H1 (cell line): Measurements from ENCODE around the gene PPP2R2D. TPM values are rescaled to one million over a fixed set of nuclear protein-coding genes. Genes with fewer than 3 reads are reported as not detected.

Experiments used
- CTCF ChIA-PET: fragments of 300-600 bp; sonication (Branson Sonifier 250); formaldehyde crosslinking; loops from one replicate; lab custom pipeline; 2021; ENCODE audit not compliant: partially characterized antibody; lab: Charles Lee
- POLR2A ChIA-PET: fragments of 300-600 bp; sonication (Branson Sonifier 250); formaldehyde crosslinking; loops from one replicate; lab custom pipeline; 2021; ENCODE audit warnings: inconsistent platforms; ENCODE audit not compliant: partially characterized antibody; lab: Charles Lee
- DNase-seq, 2 experiments: peaks; one replicate each; pipeline versions ENCODE4 v3.0.0 to v3.0.0-alpha.2; 2010 to 2022; ENCODE audit warnings: low spot score in 2 of 2, low read depth in 1 of 2, mixed read lengths in 1 of 2
- FAIRE-seq: peaks from 2 replicates; lab custom pipeline; 2011; peaks lifted over from hg19 to GRCh38; lab: Jason Lieb, UNC
- H2AFZ ChIP-seq: 2 replicates; pipeline ENCODE4 v1.8.1; 2012; ENCODE audit warnings: low read length, inconsistent platforms
- H2AK5ac ChIP-seq: 2 replicates; pipeline ENCODE4 v1.6.1; 2013; ENCODE audit warnings: low read depth, low read length
- H2BK120ac ChIP-seq: replicated peaks from 2 replicates; pipeline ENCODE3; 2013; ENCODE audit warnings: low read depth, low read length, inconsistent platforms
- H2BK12ac ChIP-seq: 2 replicates; pipeline ENCODE4 v1.6.1; 2013; ENCODE audit warnings: low read depth, low read length
- H2BK15ac ChIP-seq: 2 replicates; pipeline ENCODE4 v1.6.1; 2013; ENCODE audit warnings: low read length
- H2BK20ac ChIP-seq: 2 replicates; pipeline ENCODE4 v1.6.1; 2013; ENCODE audit warnings: low read length
- H2BK5ac ChIP-seq: 2 replicates; pipeline ENCODE4 v1.6.1; 2013; ENCODE audit warnings: low read depth, low read length
- H3K14ac ChIP-seq: 2 replicates; pipeline ENCODE4 v1.6.1; 2013; ENCODE audit warnings: inconsistent platforms; ENCODE audit not compliant: insufficient read length
- H3K18ac ChIP-seq: 2 replicates; pipeline ENCODE4 v1.6.1; 2013; ENCODE audit warnings: low read length; ENCODE audit errors: extremely low read depth
- H3K23ac ChIP-seq: 2 replicates; pipeline ENCODE4 v1.6.1; 2013; ENCODE audit warnings: inconsistent platforms; ENCODE audit not compliant: insufficient read length
- H3K23me2 ChIP-seq: 2 replicates; pipeline ENCODE4 v1.6.1; 2013; ENCODE audit warnings: low read depth, low read length
- H3K27ac ChIP-seq: 2 replicates; pipeline ENCODE4 v1.6.1; 2011; ENCODE audit warnings: low read depth, low read length, inconsistent platforms
- H3K27me3 ChIP-seq, 4 experiments: replicated peaks in 1 of 4; 1 replicate in 1 of 4; 2 replicates in 3 of 4; pipeline versions ENCODE4 v1.6.1 to v1.8.1; 2011 to 2013; ENCODE audit warnings: low read length in 3 of 4, mild to moderate bottlenecking in 3 of 4, inconsistent platforms in 2 of 4, mixed read lengths in 2 of 4, moderate library complexity in 1 of 4; ENCODE audit not compliant: control insufficient read depth in 3 of 4, insufficient read depth in 3 of 4; ENCODE audit errors: extremely low read depth in 1 of 4
- H3K36me3 ChIP-seq, 4 experiments: 2 replicates each; pipeline versions ENCODE4 v1.6.1 to v1.8.1; 2011 to 2013; ENCODE audit warnings: mild to moderate bottlenecking in 4 of 4, low read length in 3 of 4, moderate library complexity in 2 of 4, control low read depth in 1 of 4, inconsistent platforms in 1 of 4; ENCODE audit not compliant: insufficient read depth in 4 of 4, control insufficient read depth in 2 of 4
- H3K4ac ChIP-seq: replicated peaks from 2 replicates; pipeline ENCODE3; 2013; ENCODE audit warnings: low read length, low read depth, mixed read lengths, inconsistent platforms; ENCODE audit not compliant: insufficient read length
- H3K4me1 ChIP-seq, 4 experiments: replicated peaks in 1 of 4; 1 replicate in 1 of 4; 2 replicates in 3 of 4; pipeline versions ENCODE4 v1.6.1 to v1.8.1; 2011 to 2013; ENCODE audit warnings: low read length in 3 of 4, inconsistent platforms in 2 of 4, mixed read lengths in 1 of 4; ENCODE audit not compliant: insufficient read depth in 4 of 4, control insufficient read depth in 3 of 4
- H3K4me2 ChIP-seq, 2 experiments: 2 replicates each; pipeline versions ENCODE4 v1.6.1 to v1.8.1; 2011 to 2013; ENCODE audit warnings: low read depth in 2 of 2, low read length in 2 of 2, control low read depth in 1 of 2, inconsistent platforms in 1 of 2, mild to moderate bottlenecking in 1 of 2; ENCODE audit not compliant: insufficient read depth in 1 of 2
- H3K4me3 ChIP-seq, 4 experiments: fragments of 200-600, 300-600 bp in 1 of 4; sonication (generic), shearing (Covaris generic), sonication (Bioruptor Twin) in 1 of 4; 2 replicates each; pipeline versions ENCODE4 v1.5.1 to v1.8.1; 2011 to 2016; ENCODE audit warnings: low read length in 4 of 4, low read depth in 3 of 4, control low read depth in 2 of 4, inconsistent platforms in 2 of 4, mild to moderate bottlenecking in 2 of 4, mixed read lengths in 1 of 4, moderate library complexity in 1 of 4; ENCODE audit not compliant: insufficient read depth in 2 of 4; ENCODE audit errors: extremely low read depth in 1 of 4
- H3K56ac ChIP-seq: replicated peaks from 2 replicates; pipeline ENCODE3; 2013; ENCODE audit warnings: low read depth, mild to moderate bottlenecking, mixed read lengths, low read length, inconsistent platforms; ENCODE audit not compliant: insufficient read length
- H3K79me1 ChIP-seq: 2 replicates; pipeline ENCODE4 v1.6.1; 2013; ENCODE audit warnings: low read depth, low read length, control low read depth
- H3K79me2 ChIP-seq, 2 experiments: 2 replicates each; pipeline versions ENCODE4 v1.6.1 to v1.8.1; 2012 to 2013; ENCODE audit warnings: low read length in 2 of 2, mild to moderate bottlenecking in 2 of 2, inconsistent platforms in 1 of 2; ENCODE audit not compliant: insufficient read depth in 2 of 2, control insufficient read depth in 1 of 2
- H3K9ac ChIP-seq, 4 experiments: replicated peaks in 1 of 4; 1 replicate in 1 of 4; 2 replicates in 3 of 4; pipeline versions ENCODE4 v1.6.1 to v1.8.1; 2011 to 2013; ENCODE audit warnings: low read depth in 3 of 4, low read length in 3 of 4, control low read depth in 2 of 4, mild to moderate bottlenecking in 2 of 4, moderate library complexity in 2 of 4, inconsistent platforms in 1 of 4; ENCODE audit errors: extremely low read depth in 1 of 4
- H3K9me3 ChIP-seq, 2 experiments: 2 replicates each; pipeline versions ENCODE4 v1.6.1 to v1.8.1; 2012 to 2013; ENCODE audit warnings: mild to moderate bottlenecking in 2 of 2, moderate library complexity in 2 of 2, control low read depth in 1 of 2, inconsistent platforms in 1 of 2, low read depth in 1 of 2, low read length in 1 of 2, mixed read lengths in 1 of 2; ENCODE audit not compliant: insufficient read depth in 2 of 2
- H4K20me1 ChIP-seq, 2 experiments: replicated peaks in 1 of 2; 2 replicates each; pipeline versions ENCODE3 to v1.8.1; 2011 to 2013; ENCODE audit warnings: inconsistent platforms in 2 of 2, low read length in 2 of 2, mild to moderate bottlenecking in 1 of 2; ENCODE audit not compliant: insufficient read depth in 2 of 2, control insufficient read depth in 1 of 2
- H4K5ac ChIP-seq: 2 replicates; pipeline ENCODE4 v1.6.1; 2013; ENCODE audit warnings: low read length, low read depth, mixed read lengths, inconsistent platforms; ENCODE audit not compliant: insufficient read length
- H4K8ac ChIP-seq: 2 replicates; pipeline ENCODE4 v1.8.0; 2013; ENCODE audit warnings: mild to moderate bottlenecking, moderate library complexity, low read length, inconsistent platforms; ENCODE audit not compliant: insufficient read depth; ENCODE audit errors: extremely low read depth
- H4K91ac ChIP-seq: replicated peaks from 2 replicates; pipeline ENCODE3; 2013; ENCODE audit warnings: low read length, mixed read lengths, inconsistent platforms; ENCODE audit not compliant: insufficient read length
- BACH1 ChIP-seq: IDR thresholded peaks from 2 replicates; pipeline ENCODE4 v1.6.1; 2012; ENCODE audit warnings: low read length, improper control_type of control experiment
- CBX8 ChIP-seq: fragments of 300-800, 300-1000 bp; sonication (generic); IDR thresholded peaks from 2 replicates; pipeline ENCODE4 v1.7.1; 2016; ENCODE audit warnings: low read depth, low read length, borderline replicate concordance
- MAX ChIP-seq: IDR thresholded peaks from 2 replicates; pipeline ENCODE4 v1.6.1; 2012; ENCODE audit warnings: inconsistent platforms
- NANOG ChIP-seq: IDR thresholded peaks from 2 replicates; pipeline ENCODE4 v1.6.1; 2011; ENCODE audit warnings: low read length, low read depth, mild to moderate bottlenecking, inconsistent platforms; ENCODE audit not compliant: insufficient read depth, poor library complexity, severe bottlenecking
- RFX5 ChIP-seq: IDR thresholded peaks from 2 replicates; pipeline ENCODE4 v1.6.1; 2011; ENCODE audit warnings: low read depth, low read length, improper control_type of control experiment, borderline replicate concordance
- SAP30 ChIP-seq: fragments of 300-600 bp; sonication (generic); IDR thresholded peaks from 2 replicates; pipeline ENCODE4 v1.7.1; 2012; ENCODE audit warnings: low read length, moderate library complexity, mild to moderate bottlenecking, inconsistent platforms; ENCODE audit not compliant: insufficient read depth, insufficient replicate concordance
- TBP ChIP-seq: IDR thresholded peaks from 2 replicates; pipeline ENCODE4 v1.6.1; 2011; ENCODE audit warnings: low read depth, low read length, improper control_type of control experiment
- YY1 ChIP-seq: IDR thresholded peaks from 2 replicates; pipeline ENCODE4 v1.6.1; 2011; ENCODE audit warnings: low read depth, mild to moderate bottlenecking, low read length
- WGBS, 2 experiments: shearing (Covaris generic) in 1 of 2; methylation state at CpG; one replicate each; pipeline versions ENCODE4 v1.1.6 to v1.1.7; 2013 to 2015; ENCODE audit warnings: low lambda C conversion rate in 2 of 2, mixed read lengths in 2 of 2, inconsistent platforms in 1 of 2, low coverage in 1 of 2, missing lambda C conversion rate in 1 of 2; ENCODE audit not compliant: insufficient replicate concordance in 2 of 2, insufficient coverage in 1 of 2, insufficient read length in 1 of 2; ENCODE audit errors: extremely low coverage in 1 of 2, missing lambda C conversion rate in 1 of 2; 5-methylcytosine and 5-hydroxymethylcytosine counted together
- polyA plus RNA-seq, 7 experiments: library from polyadenylated mRNA; depleted of rRNA in 3 of 7; stranded (reverse) in 5 of 7; unstranded in 2 of 7; fragments of >200 nt in 5 of 7; fragments of 200-250 nt in 2 of 7; gene quantifications; 1 replicate in 5 of 7; 2 replicates in 1 of 7; 4 replicates in 1 of 7; pipeline versions ENCODE4 v1.2.1 to v1.2.3, GENCODE V29; 2011 to 2013; ENCODE audit warnings: missing spikeins in 2 of 7, mixed read lengths in 2 of 7
- total RNA-seq: library from RNA; stranded (reverse); fragmentation: NEBNext Ultra II Directional; extraction: Animal tissue kit (Norgen Biotek cat#: 25700); gene quantifications from 2 replicates; pipeline ENCODE4 v1.2.1, GENCODE V29; 2021

PPP2R2D gene
- total and polyA plus RNA-seq, 2 of the 8 experiments (the other 6 are each of a cell fraction or from before 2014, with no cell fraction given), result 25.4 to 32.8 TPM

GRCh38 chr10:131947631-131948347, 47.0 kb downstream of the PPP2R2D start:
- no peaks in the 10 kb centered on the region; a peak in 2 of 7 replicates for H3K4me1 ChIP-seq
- H4K8ac ChIP-seq, result no peak overlapping the region
- H3K27me3 ChIP-seq, result no peaks in the 10 kb centered on the region
- ChIA-PET CTCF (interaction anchor here (0.8 to 7.8 kb wide), 7 partner anchors 10 to 75 kb away, joined by 3 to 41 read pairs (median 4); no protein-coding TSS in a partner anchor), POLR2A (interaction anchor here (0.6 kb wide), 1 partner anchor 43 kb away, joined by 3 read pairs; no protein-coding TSS in a partner anchor)
- H4K20me1 ChIP-seq, result peaks cover 7 to 12% of the 10 kb centered on the region in 2 experiments
- FAIRE-seq (no peak), DNase-seq (no peak)
- H2BK12ac ChIP-seq, result no peak overlapping the region
- H3K23me2 ChIP-seq, result no peaks in the 10 kb centered on the region
- H3K4ac ChIP-seq, result no peak overlapping the region
- no peak overlapping the region for H4K5ac ChIP-seq
- no peak overlapping the region for H3K4me3 ChIP-seq
- peaks cover 27 to 47% (median 43%) of the 10 kb centered on the region in 4 experiments for H3K36me3 ChIP-seq
- no peak overlapping the region for H3K56ac ChIP-seq
- H2BK15ac ChIP-seq, result no peak overlapping the region
- TF ChIP-seq BACH1, result no peak
- no peak for TF ChIP-seq MAX
- no peak for TF ChIP-seq TBP
- TF ChIP-seq YY1, result no peak
- no peak for TF ChIP-seq CBX8
- TF ChIP-seq NANOG, result no peak
- TF ChIP-seq SAP30, result no peak
- no peak for TF ChIP-seq RFX5
- H3K23ac ChIP-seq, result no peak overlapping the region
- no peak overlapping the region for H2BK120ac ChIP-seq
- WGBS, 2 experiments, result 95% methylated on average over 18 of the region's 18 CpGs; no CpG with 5 or more reads in 1 of the 2 experiments
- H2BK20ac ChIP-seq, result no peak overlapping the region
- no peaks in the 10 kb centered on the region for H3K9me3 ChIP-seq
- H2AFZ ChIP-seq, result no peak overlapping the region
- H2AK5ac ChIP-seq, result no peak overlapping the region
- H3K4me2 ChIP-seq, result no peak overlapping the region
- H3K14ac ChIP-seq, result no peak overlapping the region
- H2BK5ac ChIP-seq, result no peak overlapping the region
- no peak overlapping the region for H4K91ac ChIP-seq
- H3K9ac ChIP-seq, result no peak overlapping the region
- no peak overlapping the region for H3K18ac ChIP-seq
- no peaks in the 10 kb centered on the region; a peak in 1 of 4 replicates for H3K79me2 ChIP-seq
- no peak overlapping the region for H3K27ac ChIP-seq
- 0 out of 2 replicates have a peak, but pooled peaks cover 2% of the 10 kb centered on the region for H3K79me1 ChIP-seq
